Left hindlimb (tissue), 1 donor: ENCODE measurements around the gene MN1.

Experiments used
- DNase-seq: peaks from one replicate; pipeline ENCODE4 v3.0.0-alpha.2; 2018

The MN1 gene

DNA sequence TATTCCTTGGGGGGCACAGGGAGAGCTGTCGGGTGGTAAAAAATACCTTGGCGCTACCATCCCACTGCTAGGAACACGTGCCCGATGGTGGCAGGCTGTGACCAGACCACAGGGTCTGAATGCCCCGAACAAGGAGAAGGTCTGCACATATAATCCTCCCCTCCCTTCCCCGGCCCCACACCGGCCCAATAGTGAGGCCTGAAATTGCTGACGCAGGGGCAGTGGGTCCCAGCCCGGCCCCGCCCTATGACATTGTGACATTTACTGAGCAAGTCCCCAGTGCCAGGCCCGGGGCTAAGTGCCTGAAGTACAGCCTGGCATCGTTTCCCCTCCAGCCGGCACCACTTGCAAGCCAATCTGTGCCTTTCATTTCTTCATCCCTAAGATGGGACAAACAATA lies 19.5 kb downstream of the MN1 start:
- DNase-seq, result no peak

DNA sequence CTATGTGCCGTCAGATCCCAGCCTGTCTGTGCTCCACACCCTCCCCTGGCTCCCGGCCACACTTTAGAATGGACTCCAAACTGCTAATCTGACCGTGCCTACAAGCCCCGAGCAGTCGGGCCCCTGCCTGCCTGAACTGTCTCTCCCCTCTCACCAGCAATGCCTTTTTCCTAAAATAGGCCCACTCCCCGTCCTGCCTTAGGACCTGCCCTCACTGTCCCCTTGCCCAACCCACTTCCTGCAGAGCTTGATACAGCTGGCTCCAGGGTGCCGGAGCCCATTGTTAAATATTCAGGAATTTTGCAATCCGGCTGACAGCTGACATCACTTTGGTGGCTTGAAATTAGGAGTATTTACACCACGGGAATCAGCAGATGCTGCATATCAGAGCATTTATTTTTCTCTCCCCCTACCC lies 21.4 kb downstream of the MN1 start:
- no peak for DNase-seq

DNA sequence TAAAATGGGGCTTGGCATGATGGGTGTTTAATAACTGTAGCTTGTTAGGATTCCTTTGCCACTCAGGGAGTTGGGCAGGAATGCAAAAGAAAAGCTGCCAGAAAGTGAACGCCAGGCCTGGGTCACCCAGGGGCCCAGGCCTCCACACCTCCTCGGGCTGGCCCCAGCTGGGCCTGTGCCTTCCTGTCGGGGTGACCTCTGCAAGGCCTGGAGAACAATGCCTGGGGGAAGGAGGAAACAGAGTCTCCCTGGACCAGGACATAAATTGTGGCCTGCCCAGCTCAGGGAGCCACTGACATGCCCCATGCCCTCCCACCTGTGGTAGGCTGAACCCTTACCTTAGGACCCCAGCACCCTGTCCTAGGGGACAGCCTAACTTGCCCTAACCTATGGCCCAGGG lies 21.9 kb downstream of the MN1 start:
- DNase-seq, result no peak

DNA sequence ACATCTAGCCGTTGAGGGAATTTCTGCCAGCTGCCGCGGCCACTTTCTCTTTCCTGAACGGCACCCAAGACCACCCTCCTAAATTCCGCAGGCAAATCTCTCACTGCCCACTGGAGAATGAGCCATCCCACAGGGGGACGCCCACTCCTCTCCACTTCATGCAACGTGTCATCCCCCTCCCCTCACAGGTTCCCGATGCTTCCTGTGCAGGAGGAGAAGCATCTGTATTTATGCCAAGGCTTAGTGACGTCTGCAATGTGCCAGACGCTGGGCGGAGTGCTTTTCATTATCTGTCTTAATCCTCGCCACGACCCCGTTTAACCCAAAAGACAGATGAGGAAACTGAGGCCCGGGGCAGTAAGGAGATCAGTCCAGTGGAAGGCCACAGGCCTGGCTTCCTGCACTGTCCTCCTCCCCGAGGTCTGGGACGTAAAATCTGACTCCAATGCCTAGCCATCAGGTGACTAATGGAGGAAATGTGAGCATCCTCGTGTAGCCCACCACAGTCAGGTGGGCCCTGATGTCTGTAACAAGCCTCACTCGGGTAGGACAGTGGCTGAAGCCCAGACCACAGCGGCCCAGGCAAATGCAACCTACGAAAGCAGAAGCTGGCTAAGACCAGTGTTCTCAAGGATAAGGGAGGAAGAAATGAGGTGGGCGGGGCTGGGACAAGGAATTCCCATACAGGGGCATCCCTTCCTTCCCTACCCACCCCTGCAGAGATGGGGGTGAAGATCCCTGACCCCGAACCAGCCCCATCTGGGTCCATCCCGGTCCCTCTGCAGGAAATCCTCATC lies 23.1 kb downstream of the MN1 start:
- DNase-seq, result no peak

DNA sequence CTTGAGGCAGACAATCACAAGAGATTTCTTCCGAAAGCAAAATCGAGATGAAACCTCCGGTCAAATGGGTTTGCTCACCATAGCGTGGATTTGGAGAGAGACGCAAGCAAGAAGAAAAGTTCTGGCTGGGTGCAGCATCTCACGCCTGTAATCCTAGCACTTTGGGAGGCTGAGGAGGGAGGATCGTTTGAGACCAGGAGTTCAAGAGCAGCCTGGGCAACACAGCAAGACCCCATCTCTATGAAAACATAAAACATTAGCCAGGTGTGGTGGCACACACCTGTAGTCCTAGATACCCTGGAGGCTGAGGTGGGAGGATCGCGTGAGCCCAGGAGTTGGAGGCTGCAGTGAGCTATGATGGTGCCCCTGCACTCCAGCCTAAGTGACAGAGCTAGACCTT lies 24.4 kb downstream of the MN1 start:
- no peak for DNase-seq

DNA sequence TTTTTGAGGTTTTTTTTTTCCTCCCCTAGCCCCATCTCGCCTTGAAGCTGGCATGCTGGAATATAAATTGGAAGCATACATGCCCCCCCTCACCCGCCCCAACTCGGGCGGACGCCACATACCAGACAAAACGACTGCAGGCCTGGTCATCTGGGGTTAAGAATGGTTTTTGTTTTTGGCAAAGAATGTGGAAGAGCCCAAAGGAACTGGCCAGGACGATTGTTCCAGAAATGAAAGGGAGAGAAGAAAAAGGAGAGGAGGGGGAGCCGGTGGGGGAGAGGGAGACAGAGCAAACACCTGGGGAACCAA lies 25.0 kb downstream of the MN1 start:
- no peak for DNase-seq

DNA sequence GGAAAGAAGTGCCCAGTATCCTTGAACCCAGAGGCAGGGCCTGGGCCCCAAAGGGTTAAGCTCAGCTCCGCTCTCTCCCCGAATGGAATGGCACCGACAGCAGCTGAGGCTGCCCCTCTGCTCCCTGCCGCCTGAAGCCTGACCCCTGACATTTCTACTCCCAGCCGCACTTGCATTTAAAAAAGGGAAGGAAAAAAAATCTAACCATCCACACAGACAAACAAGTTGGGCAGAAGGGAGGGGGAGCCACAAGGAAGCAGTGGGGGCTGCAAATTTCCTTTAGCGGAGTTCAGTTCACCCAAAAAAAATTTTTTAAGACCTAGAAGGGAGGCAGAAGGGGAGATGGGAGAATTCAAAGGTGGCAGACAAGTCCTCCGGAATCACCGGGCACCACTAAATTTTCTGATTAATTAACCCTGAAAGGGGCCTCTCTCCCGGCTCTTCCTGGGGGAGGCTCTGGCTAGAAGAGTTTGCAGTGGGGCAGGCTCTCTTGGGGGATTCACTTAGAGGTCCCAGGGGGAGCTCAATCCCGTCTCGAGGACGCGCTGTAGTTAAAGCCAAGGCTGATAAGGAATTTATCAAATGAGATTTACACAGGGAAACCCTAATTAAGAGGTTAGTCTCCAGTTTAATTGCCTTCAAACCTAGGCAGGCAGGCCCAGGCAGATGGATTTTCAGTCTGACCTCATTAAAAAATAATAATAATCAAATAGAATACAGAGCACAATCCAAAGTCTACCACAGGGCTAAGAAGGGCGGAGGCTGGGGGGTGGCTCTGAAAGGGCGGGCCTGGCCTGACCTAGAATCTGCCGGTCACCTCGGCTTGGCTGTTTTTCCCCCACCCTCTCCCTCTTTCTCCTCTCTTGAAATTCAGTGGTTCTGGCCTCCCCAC lies 25.6 kb downstream of the MN1 start:
- DNase-seq, result no peak

DNA sequence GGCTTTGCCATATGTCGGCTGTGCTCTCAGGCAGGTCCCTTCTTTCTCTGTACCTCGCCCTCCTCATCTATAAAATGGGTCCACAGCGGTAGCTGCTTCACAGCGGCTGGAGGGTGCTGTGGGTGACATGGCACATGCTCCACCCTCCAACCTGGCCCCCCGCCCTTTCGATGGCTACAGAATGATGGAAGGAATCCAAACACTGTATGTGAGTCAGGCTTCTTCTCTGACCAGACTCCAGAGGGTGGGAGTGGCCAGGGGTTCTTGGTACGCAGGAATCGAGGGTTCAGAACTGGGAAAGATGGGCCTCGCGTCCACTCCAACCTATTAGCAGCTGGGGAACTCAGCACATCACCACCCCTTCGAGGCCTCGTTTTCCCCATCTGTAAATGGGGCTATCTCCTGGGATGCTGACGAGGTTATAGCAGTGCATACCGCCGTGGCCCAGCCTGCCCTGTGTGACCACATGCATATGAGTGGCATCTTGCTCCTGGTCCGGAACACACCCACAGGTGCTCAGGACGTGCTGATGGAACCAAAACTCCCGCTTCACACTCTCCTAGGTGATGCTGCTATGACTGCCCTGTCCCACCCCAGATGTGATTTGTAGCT lies 26.4 kb downstream of the MN1 start:
- DNase-seq, result no peak

DNA sequence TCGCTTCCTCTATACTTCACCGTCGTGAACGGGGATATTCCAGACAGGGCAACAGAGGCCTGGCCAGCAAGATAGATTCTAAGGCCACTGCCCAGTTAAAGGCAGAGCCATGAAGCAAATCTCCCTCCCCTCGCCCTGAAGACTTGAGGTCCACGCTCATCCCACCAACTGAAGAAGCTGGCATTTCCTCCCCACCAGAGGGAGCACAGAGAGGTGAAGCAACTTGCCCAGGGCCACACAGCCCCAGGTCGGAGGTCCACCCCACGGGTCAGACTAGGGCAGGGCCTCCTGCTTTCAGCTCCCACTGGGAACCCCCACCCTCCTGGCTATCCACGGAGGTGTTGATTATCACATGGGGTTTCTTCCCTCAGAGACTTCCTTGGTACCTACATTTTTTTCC lies 27.4 kb downstream of the MN1 start:
- no peak for DNase-seq

DNA sequence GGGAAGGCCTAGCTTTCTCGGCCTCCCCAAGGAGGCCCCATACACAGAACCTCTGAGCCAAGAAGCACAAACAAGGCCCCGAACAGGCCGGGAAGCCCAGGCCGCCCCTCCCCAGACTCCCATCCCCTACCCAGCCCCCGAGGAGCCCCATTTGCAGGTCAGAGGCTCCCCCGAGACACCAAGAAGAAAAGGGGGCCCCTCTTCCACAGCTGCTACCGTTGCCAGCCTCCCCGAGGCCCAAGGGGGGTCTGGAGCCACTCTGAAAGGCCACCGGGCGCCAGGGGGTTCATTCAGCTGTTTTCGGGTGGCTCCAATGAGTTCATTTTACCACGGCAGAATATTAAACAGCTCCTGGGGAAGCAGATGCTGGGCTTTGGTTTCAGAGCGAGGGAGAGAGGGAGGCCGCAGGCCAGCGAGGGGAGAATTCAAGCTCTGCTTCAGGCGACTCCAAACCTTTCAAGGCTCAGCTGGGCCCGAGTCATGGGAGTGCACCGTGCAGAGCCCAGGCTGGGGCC lies 28.5 kb downstream of the MN1 start:
- DNase-seq, result no peak

DNA sequence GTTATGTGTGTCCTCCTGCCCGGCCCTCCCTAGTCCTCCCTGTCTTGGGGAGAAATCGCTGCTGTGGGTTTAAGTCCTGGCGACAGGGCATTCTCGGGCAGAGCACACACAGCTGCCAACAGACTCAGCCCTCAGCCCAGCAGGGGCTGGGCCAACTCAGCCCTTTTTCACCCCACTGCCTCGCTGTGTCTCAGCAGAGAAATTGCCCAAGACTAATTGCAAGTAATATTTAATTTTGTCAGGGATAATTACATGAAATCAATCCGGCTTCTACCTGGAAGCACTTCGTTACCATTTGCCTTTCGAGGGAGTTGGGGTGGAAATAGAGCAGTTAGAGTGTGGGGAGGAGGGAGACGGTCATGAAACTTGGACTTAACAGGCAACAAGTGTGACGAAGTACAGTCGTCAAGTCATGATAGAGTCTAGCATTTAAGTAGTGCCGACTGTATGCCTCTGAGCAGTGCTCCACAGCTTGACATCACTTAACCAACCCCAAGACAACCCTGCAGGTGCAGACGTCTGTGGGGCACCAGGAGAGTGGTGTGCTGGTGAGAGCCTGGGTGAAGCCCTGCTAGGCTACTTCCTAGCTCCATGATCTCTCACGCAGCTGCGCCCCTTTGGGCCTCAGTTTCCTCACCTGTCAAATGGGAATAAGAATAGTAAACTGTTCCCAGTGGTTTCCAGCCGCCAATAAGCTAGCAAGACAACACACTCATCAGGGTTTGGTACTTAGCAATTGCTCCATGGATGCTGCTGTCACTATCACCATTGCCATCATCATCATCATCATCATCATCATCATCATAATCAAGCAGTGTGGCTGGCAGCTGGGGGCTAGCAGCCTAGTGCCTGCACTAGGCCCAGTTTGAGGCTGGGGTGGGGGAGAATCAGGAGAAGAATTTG lies 29.2 kb downstream of the MN1 start:
- DNase-seq, result no peak

DNA sequence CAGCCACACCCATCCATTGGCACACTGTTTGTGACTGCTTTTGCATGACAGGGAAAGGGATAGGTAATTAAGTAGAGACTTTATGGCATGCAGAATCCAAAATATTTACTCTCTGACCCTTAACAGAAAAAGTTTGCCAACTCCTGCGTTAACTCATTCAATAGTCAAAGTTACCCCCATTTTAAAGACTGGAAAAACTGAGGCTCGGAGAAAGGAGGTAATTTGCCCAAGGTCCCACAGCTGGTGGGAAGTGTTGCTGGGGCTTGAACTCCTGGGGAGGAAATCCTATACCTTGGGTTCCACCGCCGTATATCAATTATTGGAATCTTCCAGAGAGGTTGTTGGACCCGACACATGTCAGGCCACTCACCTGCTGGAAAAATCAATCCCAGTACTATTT lies 29.9 kb downstream of the MN1 start:
- no peak for DNase-seq

DNA sequence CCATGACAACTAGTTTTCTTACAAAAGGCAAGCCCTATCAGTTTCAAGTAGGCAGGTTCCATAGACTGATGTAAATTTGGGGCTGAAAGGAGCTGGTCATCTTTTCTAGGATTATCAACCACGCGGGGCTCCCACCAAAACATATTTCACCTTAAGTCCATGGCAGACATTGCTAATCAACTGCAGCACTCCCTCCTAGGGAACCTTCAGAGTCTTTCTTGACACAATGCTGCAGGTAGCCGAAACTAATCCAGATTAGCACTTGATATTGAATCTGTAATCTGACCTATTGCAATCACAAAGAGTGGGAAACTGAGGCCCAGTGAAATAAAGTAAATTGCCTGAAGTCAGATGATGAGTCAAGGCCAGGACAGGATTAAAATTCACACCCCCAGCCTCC lies 32.5 kb downstream of the MN1 start:
- no peak for DNase-seq

DNA sequence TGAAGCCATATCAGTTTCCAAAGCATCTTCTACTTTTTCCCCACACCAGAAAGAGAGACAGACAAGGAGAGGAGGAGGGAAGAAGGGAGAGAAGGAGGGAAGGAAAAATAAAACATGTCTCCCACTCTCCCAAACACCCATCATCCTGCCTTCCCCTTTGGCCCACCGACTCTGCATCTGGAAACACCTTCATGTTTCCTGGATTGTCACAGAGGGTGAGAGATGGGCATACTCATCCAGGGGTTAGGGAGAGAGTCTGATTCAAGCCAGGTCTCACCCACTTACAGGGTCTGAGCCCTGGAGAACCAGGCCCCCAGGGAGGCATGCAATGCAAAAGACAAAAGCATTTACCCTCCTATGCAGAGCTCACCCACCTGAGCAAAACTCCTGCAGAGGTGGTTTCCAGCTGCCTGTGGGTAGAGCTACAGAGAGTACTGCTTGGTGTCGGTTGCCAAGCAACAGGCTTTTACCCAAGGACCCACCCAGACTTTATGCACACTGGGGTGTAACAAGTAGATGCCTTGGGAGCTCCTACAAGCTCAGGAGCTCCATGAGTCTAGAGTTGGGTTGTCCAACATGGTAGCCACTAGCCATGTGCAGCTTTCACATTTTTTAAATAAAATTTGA lies 33.4 kb downstream of the MN1 start:
- DNase-seq, result no peak

DNA sequence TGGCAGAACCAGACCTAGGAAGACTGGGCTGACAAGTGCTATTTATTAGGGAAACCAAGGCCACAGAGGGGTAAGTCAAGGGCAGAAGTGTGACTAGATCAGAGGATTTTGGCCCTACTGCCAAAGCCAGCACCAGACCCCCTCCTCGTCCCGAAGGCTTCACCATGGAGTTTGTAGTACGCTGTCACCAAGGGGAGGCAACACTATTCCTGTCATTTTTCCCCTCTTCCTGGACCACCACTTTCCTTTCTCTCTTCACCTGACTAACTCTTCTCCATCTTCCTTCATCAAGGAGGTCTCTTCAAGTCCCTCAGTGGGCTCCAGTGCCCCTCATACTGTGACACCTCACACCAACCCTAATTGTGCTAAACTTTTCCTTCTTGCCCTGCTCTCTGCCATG lies 34.9 kb downstream of the MN1 start:
- DNase-seq, result no peak

DNA sequence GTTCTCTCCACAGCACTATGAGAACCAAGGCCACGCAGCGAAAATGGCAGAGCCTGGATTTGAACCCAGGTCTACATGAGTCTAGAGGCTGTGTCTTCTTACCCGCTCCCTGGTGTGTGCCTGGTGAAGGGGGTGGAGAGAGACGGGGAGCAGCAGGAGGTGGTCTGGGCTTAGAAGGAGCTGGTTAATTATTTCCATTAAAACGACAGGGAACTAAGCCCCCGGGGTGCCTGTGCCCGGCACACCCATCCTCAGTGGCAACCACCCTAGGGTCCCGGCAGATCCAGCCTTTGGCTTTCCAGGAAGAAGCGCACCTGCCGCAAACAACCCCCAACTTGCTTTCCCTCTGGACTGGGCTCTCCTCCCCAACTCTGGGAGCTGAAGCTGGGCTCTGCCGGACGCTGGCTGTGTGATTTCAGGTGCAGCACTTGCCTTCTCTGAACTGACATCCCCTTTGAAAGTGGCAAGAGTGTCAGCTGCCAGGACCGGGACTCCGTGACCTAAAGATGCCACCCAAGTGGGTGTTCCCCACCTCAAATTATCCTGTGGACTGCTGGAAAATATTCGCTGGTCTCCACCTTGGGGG lies 35.8 kb downstream of the MN1 start:
- no peak for DNase-seq

DNA sequence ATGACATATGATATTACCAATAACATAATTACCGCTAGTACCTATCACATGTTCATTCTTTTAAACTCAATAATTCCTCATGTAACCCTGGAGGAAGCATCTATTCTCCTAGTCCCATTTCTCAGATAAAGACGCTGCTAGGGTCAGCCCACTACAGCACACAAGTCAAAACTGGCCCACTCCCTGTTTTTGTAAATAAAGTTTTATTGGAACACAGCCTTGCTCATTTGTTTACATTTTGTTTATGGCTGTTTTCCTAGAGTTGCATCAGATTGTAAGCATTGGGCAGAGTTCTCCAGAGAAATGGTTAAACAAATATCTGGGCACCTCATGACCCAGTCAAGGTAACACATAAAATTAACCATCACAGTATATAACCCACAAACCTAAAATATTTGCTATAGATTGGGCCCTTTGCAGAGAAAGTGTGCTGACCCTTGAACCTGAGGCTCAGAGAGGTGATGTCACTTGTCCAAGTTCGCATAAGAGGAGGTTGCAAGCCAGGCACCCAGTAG lies 36.8 kb downstream of the MN1 start:
- no peak for DNase-seq

DNA sequence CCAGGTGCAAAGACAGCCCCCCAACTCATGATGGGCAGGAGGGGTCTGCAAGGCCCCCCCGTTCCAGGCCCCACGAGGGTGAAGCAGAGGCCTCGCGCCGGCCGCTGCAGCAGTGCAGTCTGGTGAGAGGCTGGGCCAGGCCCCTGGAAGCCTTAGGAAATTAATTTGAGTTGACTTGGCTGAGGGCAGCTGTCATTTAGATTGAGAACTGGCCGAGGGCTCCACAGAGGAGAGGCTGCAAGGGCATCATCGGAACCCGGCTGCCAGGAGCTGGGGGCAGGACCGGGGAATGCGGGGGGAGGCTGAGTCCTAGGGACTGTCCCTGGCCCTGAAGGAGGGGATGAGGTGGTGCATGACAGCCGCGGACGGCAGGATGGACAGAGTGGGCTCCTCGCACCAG lies 39.9 kb downstream of the MN1 start:
- peak; percentile 20 for DNase-seq

DNA sequence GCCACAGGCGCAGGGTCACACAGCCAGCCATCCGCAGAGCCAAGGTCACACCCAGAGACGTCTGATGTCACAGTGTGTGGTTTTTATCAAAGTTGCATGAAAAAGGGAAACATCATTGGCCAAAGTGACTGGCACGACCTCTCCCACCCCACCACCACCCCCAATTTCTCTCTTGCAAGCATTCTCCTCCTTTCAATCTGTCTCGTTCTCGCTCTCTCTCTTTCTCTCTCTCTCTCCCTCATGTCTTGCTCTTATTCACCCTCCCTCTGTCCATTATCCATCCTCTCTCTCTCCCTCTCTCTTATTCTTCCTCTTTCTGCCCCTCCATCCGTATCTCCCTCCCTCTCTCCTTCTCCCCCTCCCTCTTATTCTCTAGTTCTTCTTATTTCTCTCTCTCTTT lies 40.6 kb downstream of the MN1 start:
- DNase-seq, result peak; percentile 1

DNA sequence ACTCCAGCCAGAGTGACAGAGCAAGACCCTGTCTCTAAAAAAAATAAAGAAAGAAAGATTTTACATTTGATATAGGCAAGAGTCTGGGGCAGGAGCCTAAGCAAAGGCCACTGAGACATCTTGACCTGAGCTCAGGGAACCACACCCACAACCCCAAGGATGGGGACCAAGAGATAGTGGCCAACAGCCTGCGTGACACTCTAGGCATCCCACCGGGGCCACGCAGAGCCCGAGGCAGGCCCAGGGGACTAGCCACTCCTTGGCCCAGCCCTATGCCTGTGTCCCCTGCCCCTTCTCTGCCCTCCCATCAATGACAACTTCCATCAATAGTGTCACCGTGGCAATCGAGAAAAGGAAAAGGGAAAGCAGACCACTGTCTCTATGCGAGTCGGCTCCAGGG lies 41.1 kb downstream of the MN1 start:
- peak; percentile 3 for DNase-seq

DNA sequence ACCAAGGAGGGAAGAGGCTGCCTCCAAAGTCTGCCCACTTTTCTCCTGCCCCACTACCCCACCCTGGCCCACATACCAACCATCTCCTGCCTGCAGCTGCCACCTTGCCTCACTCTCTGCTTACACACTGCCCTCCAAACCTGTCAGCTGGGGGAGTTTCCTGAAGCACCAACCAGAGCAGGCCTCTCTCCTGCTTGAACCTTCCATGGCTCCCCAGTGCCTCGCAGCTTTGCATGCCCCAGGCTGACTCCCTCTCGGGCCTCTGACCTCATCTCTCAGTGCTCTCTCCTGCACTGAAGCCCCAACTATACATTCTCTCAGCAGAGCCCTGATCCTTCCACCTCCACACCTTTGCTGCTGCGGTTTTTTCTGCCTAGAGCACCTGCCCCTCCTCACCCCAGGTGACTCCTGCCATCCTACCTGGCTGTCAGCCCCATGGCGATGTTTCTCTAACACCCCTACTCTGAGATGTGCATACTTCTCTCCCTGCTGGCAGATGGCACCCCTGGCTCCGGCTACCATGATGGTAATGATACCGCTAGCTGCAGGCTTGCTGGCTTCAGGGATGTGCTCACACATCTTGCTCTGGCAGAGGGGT lies 43.5 kb downstream of the MN1 start:
- peak; percentile 31 for DNase-seq
